ENCODE data around the gene LOXL3. TPM values are rescaled to one million over a fixed set of nuclear protein-coding genes. Genes with fewer than 3 reads are reported as not detected.

The LOXL3 gene
- total and polyA plus RNA-seq, 7 donors = 0.62 to 2.3 (median 0.99) TPM

DNA sequence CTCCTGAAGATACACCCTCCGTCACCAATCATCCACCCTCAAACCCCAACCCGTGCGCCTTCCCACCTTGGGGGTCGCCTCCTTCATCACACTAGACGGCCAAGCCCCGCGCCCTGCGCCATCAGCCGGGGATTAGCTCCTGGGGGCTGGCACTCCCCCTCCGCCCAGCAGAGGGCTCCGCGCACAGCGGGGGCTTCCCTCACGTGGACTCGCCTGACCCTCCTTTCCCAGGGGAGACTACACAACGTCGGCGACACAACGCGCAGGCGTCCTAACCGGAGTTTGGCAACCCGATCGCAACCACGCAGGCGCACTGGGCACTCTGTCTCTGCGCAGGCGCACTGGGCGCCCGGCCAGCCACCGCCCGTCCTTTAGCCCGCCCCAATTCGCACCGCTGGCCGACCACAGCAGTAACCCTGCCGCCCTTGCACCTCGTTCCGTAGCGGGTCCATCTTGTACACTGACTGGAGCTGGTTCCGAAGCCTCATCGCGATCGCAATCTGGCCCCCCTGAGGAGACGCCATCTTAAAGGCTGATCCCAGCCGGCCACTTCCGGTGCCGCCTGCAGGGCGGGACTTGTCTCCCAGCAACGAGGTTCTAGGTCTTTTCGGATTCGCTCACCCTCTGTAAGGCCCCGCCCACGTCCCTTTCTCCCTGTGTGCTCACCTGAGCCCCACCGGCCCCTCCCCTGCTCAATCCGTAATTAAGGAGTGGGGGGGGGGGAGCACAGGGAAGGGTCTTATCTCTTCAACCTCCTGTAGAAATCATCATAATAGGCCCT lies 46.4 kb downstream of the LOXL3 start, which contains the start of gene PCGF1:
PCGF1 (minus strand) TSS at position 551 of the 781 bp plus-strand sequence; CDS start at position 524, 27 bp downstream.
- H3K36me3 ChIP-seq (ENCODE audit: insufficient read depth in 1 of 2, low read depth in 1 of 2) = peaks cover 0 to 22% of the 10 kb centered on the region in 2 donors
- peak within 1 kb of the TSS; percentile 96 for H3K4me3 ChIP-seq
- H3K9me3 ChIP-seq = no peaks in the 10 kb centered on the region
- ATAC-seq (peak; percentile 98 to 99 (median 98)), DNase-seq (peak; percentile 99 to 100)
- peaks cover 0 to 68% (median 8%) of the 10 kb centered on the region in 3 donors for H3K27me3 ChIP-seq (ENCODE audit: insufficient read depth in 3 of 3, low read length in 2 of 3)
- TF ChIP-seq, protein P1, sequence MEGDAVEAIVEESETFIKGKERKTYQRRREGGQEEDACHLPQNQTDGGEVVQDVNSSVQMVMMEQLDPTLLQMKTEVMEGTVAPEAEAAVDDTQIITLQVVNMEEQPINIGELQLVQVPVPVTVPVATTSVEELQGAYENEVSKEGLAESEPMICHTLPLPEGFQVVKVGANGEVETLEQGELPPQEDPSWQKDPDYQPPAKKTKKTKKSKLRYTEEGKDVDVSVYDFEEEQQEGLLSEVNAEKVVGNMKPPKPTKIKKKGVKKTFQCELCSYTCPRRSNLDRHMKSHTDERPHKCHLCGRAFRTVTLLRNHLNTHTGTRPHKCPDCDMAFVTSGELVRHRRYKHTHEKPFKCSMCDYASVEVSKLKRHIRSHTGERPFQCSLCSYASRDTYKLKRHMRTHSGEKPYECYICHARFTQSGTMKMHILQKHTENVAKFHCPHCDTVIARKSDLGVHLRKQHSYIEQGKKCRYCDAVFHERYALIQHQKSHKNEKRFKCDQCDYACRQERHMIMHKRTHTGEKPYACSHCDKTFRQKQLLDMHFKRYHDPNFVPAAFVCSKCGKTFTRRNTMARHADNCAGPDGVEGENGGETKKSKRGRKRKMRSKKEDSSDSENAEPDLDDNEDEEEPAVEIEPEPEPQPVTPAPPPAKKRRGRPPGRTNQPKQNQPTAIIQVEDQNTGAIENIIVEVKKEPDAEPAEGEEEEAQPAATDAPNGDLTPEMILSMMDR (IDR thresholded peaks at IDR 0.05) = peak; percentile 31
- peaks cover 13% of the 10 kb centered on the region for H3K4me1 ChIP-seq
- intact Hi-C loops (cut with DNase I) = no loop called here
- peak within 1 kb of the TSS; percentile 100 for H3K27ac ChIP-seq
- 0 to 1% (median 1%) methylated on average over 54 to 56 of the region's 56 CpGs for WGBS, 3 donors

DNA sequence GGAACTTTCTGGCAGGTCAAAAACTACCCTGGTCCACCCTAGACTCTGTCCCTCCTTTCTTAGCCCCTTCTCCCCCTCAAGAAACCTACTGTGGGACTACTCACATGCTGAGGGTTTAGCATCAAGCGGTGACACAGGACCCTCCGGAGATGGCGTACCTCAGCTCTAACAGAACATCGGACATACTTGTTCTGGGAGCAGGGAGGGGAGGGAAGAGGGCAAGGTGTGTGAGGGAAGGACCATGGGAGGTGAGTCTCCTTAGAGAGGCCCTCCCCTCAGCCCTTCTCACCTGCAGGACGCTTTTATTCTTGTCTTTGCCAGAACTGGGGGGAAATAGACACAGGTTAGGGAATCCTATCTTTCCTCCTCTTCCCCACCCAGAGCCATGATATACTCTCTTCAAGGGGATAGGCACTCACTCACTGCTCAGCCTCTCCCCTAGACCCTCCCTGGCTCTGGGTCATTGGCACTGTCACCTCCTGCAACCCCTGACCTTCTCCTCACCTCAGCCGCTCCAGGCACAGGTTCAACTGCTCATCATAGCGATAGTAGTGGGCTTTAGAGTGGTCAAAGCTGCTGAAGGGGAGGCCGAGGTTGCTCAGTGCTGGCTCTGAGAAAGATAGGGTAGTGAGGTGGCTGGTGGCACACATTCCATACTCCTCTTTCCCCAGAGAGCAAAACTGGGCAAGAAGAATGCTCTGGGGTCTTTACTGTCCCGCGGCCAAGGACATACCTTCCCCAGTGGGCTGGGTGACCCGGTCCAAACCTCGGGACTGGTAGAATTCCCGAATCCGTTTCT lies 48.1 kb downstream of the LOXL3 start:
- intact Hi-C loops (cut with DNase I) = no loop called here
- H3K4me3 ChIP-seq = no peak overlapping the region
- DNase-seq (no peak), ATAC-seq (no peak)
- H3K27ac ChIP-seq = no peak overlapping the region
- H3K36me3 ChIP-seq (ENCODE audit: insufficient read depth in 1 of 2, low read depth in 1 of 2) = peaks cover 0 to 22% of the 10 kb centered on the region in 2 donors
- peaks cover 13% of the 10 kb centered on the region for H3K4me1 ChIP-seq
- TF ChIP-seq, protein P1 (IDR thresholded peaks at IDR 0.05) = no peak
- H3K9me3 ChIP-seq = no peaks in the 10 kb centered on the region
- H3K27me3 ChIP-seq (ENCODE audit: insufficient read depth in 3 of 3, low read length in 2 of 3) = peaks cover 0 to 64% (median 10%) of the 10 kb centered on the region in 3 donors
- WGBS, 3 donors = 94 to 96% (median 95%) methylated on average over 14 of the region's 14 CpGs

DNA sequence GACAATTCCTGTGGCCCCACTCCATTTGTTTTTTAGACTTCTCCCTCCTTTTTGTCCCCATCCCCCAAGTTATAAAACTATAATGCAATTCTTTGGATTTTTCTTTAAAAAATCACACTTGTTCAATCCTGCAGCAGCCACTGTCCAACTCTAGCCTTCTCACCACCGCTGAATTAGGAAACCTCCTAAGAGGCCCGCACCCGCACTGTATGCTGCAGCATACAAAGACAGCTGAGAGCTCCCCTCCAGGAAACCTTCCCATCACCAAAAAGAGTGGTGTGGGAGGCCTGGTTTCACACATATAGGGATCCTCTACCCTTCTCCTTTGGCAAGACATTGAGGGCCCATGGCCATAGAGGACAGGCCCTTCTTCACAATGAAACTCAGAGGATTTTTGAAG lies 49.2 kb downstream of the LOXL3 start:
- Histone ChIP-seq H3K27ac (no peak overlapping the region), H3K27me3 (ENCODE audit: insufficient read depth in 3 of 3, low read length in 2 of 3) (peaks cover 0 to 66% (median 15%) of the 10 kb centered on the region in 3 donors), H3K9me3 (no peaks in the 10 kb centered on the region), H3K4me3 (peak overlapping the region; percentile 67), H3K4me1 (peaks cover 15% of the 10 kb centered on the region), H3K36me3 (ENCODE audit: insufficient read depth in 1 of 2, low read depth in 1 of 2) (peaks cover 0 to 22% of the 10 kb centered on the region in 2 donors)
- TF ChIP-seq, protein P1 (IDR thresholded peaks at IDR 0.05) = no peak
- intact Hi-C loops (cut with DNase I) = no loop called here
- ATAC-seq = no peak
- 92 to 96% (median 95%) methylated on average over 3 of the region's 3 CpGs for WGBS, 3 donors
- no peak for DNase-seq

DNA sequence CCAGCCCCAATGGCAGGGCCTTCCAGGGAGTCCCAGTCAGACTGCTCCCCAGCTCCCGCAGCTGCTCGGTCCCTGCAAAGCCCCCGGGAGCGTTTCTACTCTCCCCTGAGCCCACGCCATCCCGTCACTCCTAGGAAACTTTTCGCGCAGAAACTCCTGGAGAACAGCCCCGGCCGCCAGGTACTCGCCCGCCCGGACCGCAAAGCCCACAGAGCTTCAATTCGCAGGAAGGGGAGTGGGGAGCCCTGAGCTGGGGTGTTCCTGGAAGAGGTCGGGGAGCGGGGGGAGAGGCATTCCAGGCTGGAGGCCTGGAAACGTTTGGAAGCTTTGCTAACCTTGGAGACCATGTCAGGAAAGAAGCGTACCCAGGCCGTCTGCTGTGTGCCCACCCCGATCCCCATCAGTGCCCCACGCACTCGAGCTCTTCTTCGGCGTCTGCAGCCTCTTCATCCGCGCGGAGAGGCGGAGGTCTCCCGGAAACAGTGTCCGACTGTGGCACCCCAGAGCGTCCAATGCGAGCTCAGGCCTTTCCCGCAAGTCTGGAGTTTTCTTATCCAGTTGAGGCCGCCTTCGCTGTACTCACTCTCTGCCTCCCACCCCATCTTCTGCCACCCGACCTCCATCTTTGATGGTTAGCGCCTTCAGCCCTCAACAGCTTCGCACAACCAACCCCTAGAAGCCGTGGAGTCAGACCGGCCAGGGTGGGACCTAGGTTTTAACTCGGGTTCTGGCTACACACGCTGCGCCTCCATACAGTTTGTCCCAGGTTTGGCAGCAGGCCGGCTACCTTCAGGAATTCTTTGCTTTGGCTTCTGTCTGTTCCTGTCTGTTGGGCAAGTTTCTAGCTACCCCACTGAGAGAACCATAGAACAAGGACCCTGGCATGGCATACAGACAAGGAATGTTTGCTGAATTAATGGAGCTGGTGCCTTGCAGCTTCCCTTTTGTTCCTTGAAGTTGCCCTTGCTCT lies 50.0 kb downstream of the LOXL3 start:
- Histone ChIP-seq H3K4me1 (peaks cover 23% of the 10 kb centered on the region), H3K4me3 (peak overlapping the region; percentile 67), H3K9me3 (no peaks in the 10 kb centered on the region), H3K36me3 (ENCODE audit: insufficient read depth in 1 of 2, low read depth in 1 of 2) (peaks cover 0 to 22% of the 10 kb centered on the region in 2 donors), H3K27ac (peak overlapping the region; percentile 62), H3K27me3 (ENCODE audit: insufficient read depth in 3 of 3, low read length in 2 of 3) (peaks cover 0 to 70% (median 18%) of the 10 kb centered on the region in 3 donors)
- TF ChIP-seq, protein P1 (IDR thresholded peaks at IDR 0.05) = no peak
- ATAC-seq (no peak), DNase-seq (no peak)
- intact Hi-C loops (cut with DNase I) = no loop called here
- WGBS, 3 donors = 49 to 55% (median 49%) methylated on average over 44 to 45 of the region's 45 CpGs
